ENCODE results near the gene FAM163A.

FAM163A gene

DNA sequence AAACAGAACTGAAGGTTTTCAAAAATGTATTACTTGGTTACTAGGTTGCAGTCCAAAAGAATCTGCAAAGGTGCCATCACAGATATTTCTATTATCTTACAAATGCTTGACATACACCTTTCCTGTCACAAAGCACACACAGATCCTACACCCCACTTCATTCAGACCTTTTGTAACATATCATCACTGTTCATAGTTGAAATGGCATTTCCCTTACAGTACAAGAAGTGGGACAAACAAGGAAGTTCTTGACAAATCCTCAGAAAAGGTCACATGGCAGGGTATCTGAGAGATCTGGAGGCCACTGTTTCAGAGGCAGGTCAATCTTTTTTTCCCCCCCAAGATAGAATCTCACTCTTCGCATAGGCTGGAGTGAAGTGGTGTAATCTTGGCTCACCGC, 113.2 kb downstream of the FAM163A start:
- DNase-seq (ENCODE audit: insufficient read length, low spot score), result no peak
- TF ChIP-seq POLR2A (IDR thresholded peaks at IDR 0.05; ENCODE audit: low read depth, low read length), result no peak
- no peak for FAIRE-seq

- FAIRE-seq, result no peak
- DNase-seq (ENCODE audit: insufficient read length, low spot score), result no peak
- no peak for TF ChIP-seq POLR2A (IDR thresholded peaks at IDR 0.05; ENCODE audit: low read depth, low read length)
Measured at GRCh38 chr1:179857009-179857408, 113.9 kb downstream of the FAM163A start.

DNA sequence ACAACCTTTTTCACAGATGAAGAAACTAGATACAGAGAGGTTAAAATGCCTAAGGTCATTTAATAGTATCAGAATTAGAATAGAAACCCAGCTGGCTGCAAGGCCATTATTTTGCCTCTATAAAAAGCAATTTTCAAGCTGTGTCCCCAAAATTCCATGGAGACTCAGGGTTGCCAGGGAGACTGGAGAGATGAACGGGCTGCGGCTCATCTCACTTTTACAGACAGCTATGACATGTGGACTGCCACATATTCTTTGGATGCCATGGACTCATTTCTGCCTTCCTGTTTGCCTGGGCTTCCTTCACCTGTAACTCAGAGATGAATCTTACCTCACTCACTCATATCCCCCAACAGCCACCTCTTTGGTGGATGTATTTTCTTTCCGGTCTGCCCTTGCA, 117.6 kb downstream of the FAM163A start:
- FAIRE-seq (no peak), DNase-seq (ENCODE audit: insufficient read length, low spot score) (no peak)
- TF ChIP-seq POLR2A (IDR thresholded peaks at IDR 0.05; ENCODE audit: low read depth, low read length), result no peak

- no peak for TF ChIP-seq POLR2A (IDR thresholded peaks at IDR 0.05; ENCODE audit: low read depth, low read length)
- no peak for DNase-seq (ENCODE audit: insufficient read length, low spot score)
- no peak for FAIRE-seq
Measured at GRCh38 chr1:179865377-179865776, 122.3 kb downstream of the FAM163A start.
